ENCODE results near the gene ANKFY1.

The ANKFY1 gene

GRCh38 chr17:4157618-4158333 lies 106.0 kb downstream of the ANKFY1 start:
- no peak for TF ChIP-seq EZH2phosphoT487 (IDR thresholded peaks at IDR 0.05; ENCODE audit: low read depth)
- TF ChIP-seq CTCF (IDR thresholded peaks at IDR 0.05; ENCODE audit: low read depth, low read length): no peak
- H3K36me3 ChIP-seq (replicated peaks; ENCODE audit: low read depth, low read length): no peaks in the 10 kb centered on the region

GRCh38 chr17:4156750-4157381 lies 106.9 kb downstream of the ANKFY1 start:
- no peak overlapping the region for H3K4me3 ChIP-seq (ENCODE audit: low read length)
- no peaks in the 10 kb centered on the region for H4K20me1 ChIP-seq (ENCODE audit: insufficient read depth, low read length)
- no peak overlapping the region for H3K4me2 ChIP-seq (ENCODE audit: low read length)
- H3K79me2 ChIP-seq (ENCODE audit: low read length): no peaks in the 10 kb centered on the region
- H2AFZ ChIP-seq (ENCODE audit: low read depth, low read length): no peak overlapping the region
- no peaks in the 10 kb centered on the region for H3K36me3 ChIP-seq (replicated peaks; ENCODE audit: low read depth, low read length)
- no peak overlapping the region for H3K27ac ChIP-seq (ENCODE audit: low read length)
- TF ChIP-seq CTCF (IDR thresholded peaks at IDR 0.05; ENCODE audit: low read depth, low read length) (no peak), EZH2phosphoT487 (IDR thresholded peaks at IDR 0.05; ENCODE audit: low read depth) (no peak)
- no peaks in the 10 kb centered on the region for H3K27me3 ChIP-seq (ENCODE audit: low read depth, low read length)
- H3K9ac ChIP-seq (ENCODE audit: low read length): no peak overlapping the region
- no peaks in the 10 kb centered on the region for H3K9me3 ChIP-seq (ENCODE audit: insufficient read depth, low read length)
- no peaks in the 10 kb centered on the region for H3K4me1 ChIP-seq (ENCODE audit: low read length)

More at GRCh38 chr17:4157618-4158333, 106.0 kb downstream of the ANKFY1 start:
- Histone ChIP-seq H2AFZ (ENCODE audit: low read depth, low read length) (no peak overlapping the region), H4K20me1 (ENCODE audit: insufficient read depth, low read length) (no peaks in the 10 kb centered on the region), H3K27ac (ENCODE audit: low read length) (no peak overlapping the region), H3K9ac (ENCODE audit: low read length) (no peak overlapping the region), H3K9me3 (ENCODE audit: insufficient read depth, low read length) (no peaks in the 10 kb centered on the region), H3K4me2 (ENCODE audit: low read length) (no peak overlapping the region), H3K4me1 (ENCODE audit: low read length) (peaks cover 6% of the 10 kb centered on the region), H3K27me3 (ENCODE audit: low read depth, low read length) (no peaks in the 10 kb centered on the region), H3K79me2 (ENCODE audit: low read length) (no peaks in the 10 kb centered on the region), H3K4me3 (ENCODE audit: low read length) (no peak overlapping the region)

GRCh38 chr17:4155980-4156620 lies 107.7 kb downstream of the ANKFY1 start:
- Histone ChIP-seq H2AFZ (ENCODE audit: low read depth, low read length) (no peak overlapping the region), H3K9ac (ENCODE audit: low read length) (no peak overlapping the region), H3K9me3 (ENCODE audit: insufficient read depth, low read length) (no peaks in the 10 kb centered on the region), H3K4me3 (ENCODE audit: low read length) (no peak overlapping the region), H3K27ac (ENCODE audit: low read length) (no peak overlapping the region), H3K79me2 (ENCODE audit: low read length) (no peaks in the 10 kb centered on the region), H4K20me1 (ENCODE audit: insufficient read depth, low read length) (no peaks in the 10 kb centered on the region), H3K36me3 (replicated peaks; ENCODE audit: low read depth, low read length) (no peaks in the 10 kb centered on the region), H3K4me1 (ENCODE audit: low read length) (no peaks in the 10 kb centered on the region), H3K4me2 (ENCODE audit: low read length) (no peak overlapping the region), H3K27me3 (ENCODE audit: low read depth, low read length) (no peaks in the 10 kb centered on the region)
- no peak for TF ChIP-seq CTCF (IDR thresholded peaks at IDR 0.05; ENCODE audit: low read depth, low read length)

- Histone ChIP-seq H3K27ac (ENCODE audit: low read length) (no peak overlapping the region), H3K4me3 (ENCODE audit: low read length) (no peak overlapping the region), H4K20me1 (ENCODE audit: insufficient read depth, low read length) (no peaks in the 10 kb centered on the region), H3K27me3 (ENCODE audit: low read depth, low read length) (no peaks in the 10 kb centered on the region), H3K9ac (ENCODE audit: low read length) (no peak overlapping the region), H3K79me2 (ENCODE audit: low read length) (no peaks in the 10 kb centered on the region), H3K4me2 (ENCODE audit: low read length) (no peak overlapping the region), H3K9me3 (ENCODE audit: insufficient read depth, low read length) (no peaks in the 10 kb centered on the region), H2AFZ (ENCODE audit: low read depth, low read length) (no peak overlapping the region), H3K36me3 (replicated peaks; ENCODE audit: low read depth, low read length) (no peaks in the 10 kb centered on the region), H3K4me1 (ENCODE audit: low read length) (no peaks in the 10 kb centered on the region)
- TF ChIP-seq EZH2phosphoT487 (IDR thresholded peaks at IDR 0.05; ENCODE audit: low read depth): no peak
- TF ChIP-seq CTCF (IDR thresholded peaks at IDR 0.05; ENCODE audit: low read depth, low read length): no peak
Observed at GRCh38 chr17:4154201-4154600, 109.6 kb downstream of the ANKFY1 start.
